Left kidney (tissue), 8 donors: ENCODE data around the gene ITM2A. TPM values are rescaled to one million over a fixed set of nuclear protein-coding genes. Genes with fewer than 3 reads are reported as not detected.

Experiments
- DNase-seq: peaks from one replicate; pipeline ENCODE4 v3.0.0-alpha.2; 2013
- long read RNA-seq, 8 donors: transcript quantifications; one replicate each; lab custom pipeline, GENCODE V29; 2026
- polyA plus RNA-seq: library from polyadenylated mRNA; unstranded; fragments of 120-200 nt; gene quantifications from one replicate; pipeline ENCODE4 v1.2.1, GENCODE V29; 2013; ENCODE audit not compliant: insufficient read length

The ITM2A gene
- polyA plus RNA-seq = 78.8 TPM
- long read RNA-seq, donor 1, transcript ITM2A-201 (6 exons, 1,641 nt) = major isoform, 17 of 48 reads
- long read RNA-seq, donor 1, partial matches to known transcripts = 30 of 48 reads
- long read RNA-seq, donor 1, other reads (novel, unspliced or antisense) = 0 of 48 reads
- long read RNA-seq, donor 2, transcript ITM2A-201 (6 exons, 1,641 nt) = major isoform, 19 of 63 reads
- long read RNA-seq, donor 2, partial matches to known transcripts = 42 of 63 reads
- long read RNA-seq, donor 2, other reads (novel, unspliced or antisense) = 0 of 63 reads
- long read RNA-seq, donor 3, transcript ITM2A-201 (6 exons, 1,641 nt) = major isoform, 15 of 68 reads
- long read RNA-seq, donor 3, partial matches to known transcripts = 53 of 68 reads
- long read RNA-seq, donor 3, other reads (novel, unspliced or antisense) = 0 of 68 reads
- long read RNA-seq, donor 4, partial matches to known transcripts = 5 of 6 reads
- long read RNA-seq, donor 4, other reads (novel, unspliced or antisense) = 0 of 6 reads
- long read RNA-seq, donor 5, transcript ITM2A-201 (6 exons, 1,641 nt) = major isoform, 27 of 64 reads
- long read RNA-seq, donor 5, transcript ITM2A-202 (5 exons, 1,698 nt) = minor isoform, 5 of 64 reads
- long read RNA-seq, donor 5, partial matches to known transcripts = 32 of 64 reads
- long read RNA-seq, donor 5, other reads (novel, unspliced or antisense) = 0 of 64 reads
- long read RNA-seq, donor 6, transcript ITM2A-201 (6 exons, 1,641 nt) = major isoform, 46 of 232 reads
- long read RNA-seq, donor 6, partial matches to known transcripts = 181 of 232 reads
- long read RNA-seq, donor 6, other reads (novel, unspliced or antisense) = 0 of 232 reads
- long read RNA-seq, donor 7, transcript ITM2A-202 (5 exons, 1,698 nt) = minor isoform, 7 of 95 reads
- long read RNA-seq, donor 7, transcript ITM2A-201 (6 exons, 1,641 nt) = major isoform, 35 of 95 reads
- long read RNA-seq, donor 7, partial matches to known transcripts = 53 of 95 reads
- long read RNA-seq, donor 7, other reads (novel, unspliced or antisense) = 0 of 95 reads
- long read RNA-seq, donor 8, transcript ITM2A-201 (6 exons, 1,641 nt) = major isoform, 5 of 21 reads
- long read RNA-seq, donor 8, partial matches to known transcripts = 14 of 21 reads
- long read RNA-seq, donor 8, other reads (novel, unspliced or antisense) = 0 of 21 reads

DNA sequence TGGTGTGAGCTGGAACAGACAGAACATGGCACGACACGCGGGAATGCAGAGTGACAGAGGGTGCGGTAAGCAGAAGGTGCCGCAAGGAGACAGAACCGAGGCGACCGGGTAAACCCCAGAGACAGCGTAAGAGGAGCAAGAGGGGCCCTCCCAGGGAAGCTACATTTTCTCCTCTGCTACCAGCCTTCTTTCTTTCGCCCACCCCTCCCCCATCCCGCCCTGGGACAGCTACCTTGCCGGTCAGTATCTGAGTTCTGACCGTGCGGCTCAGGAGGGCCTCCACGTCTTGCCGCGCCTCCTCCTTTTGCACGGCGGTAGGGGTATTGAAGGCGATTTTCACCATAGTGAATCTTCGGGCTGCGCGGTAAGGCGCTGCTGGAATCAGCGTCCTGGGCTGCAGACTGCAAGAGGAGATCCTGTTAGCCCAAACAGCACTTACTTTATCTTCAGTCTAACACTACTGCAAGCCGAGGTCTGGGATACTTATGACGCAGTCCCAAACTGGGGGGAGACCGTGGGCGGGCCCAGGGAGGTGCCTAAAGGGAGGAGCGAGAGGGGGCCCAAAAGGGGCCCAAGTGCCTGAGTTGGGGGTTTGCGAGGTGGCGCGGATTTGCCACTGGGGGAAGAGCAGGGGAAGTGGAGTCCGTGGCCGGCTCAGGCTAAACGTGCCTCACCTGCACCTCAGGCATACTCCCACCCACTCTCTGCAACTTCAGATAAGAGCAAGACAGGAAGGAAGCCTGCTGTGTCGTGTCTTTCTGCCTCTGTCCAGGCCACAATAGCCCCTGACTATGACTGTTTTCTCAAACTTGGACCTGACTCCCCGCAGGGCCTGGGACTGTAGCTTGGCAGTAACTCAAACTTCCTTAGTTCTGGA is at the start of gene ITM2A:
ITM2A (minus strand) TSS at position 462 of the 877 bp plus-strand sequence; CDS start at position 343, 119 bp downstream.
- DNase-seq = peak; percentile 20

DNA sequence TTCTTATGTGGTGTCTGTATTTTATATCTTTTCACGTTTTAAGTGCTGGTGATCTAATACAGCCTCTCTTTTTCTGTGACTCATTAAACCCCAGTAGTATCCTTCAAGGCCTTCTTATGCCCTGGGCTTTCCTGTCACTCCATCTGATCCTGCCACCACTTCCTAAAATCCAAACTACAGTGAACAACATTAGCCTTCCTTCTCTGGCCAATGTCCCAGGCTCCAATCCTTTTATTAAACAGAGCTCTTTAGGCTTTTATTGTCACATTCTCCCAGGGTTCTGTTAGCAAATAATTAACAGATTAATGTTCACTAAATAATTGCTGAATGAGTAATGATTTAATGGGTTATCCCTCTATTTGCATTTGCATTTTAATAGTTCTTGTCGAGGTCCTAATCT is 47.9 kb upstream of the ITM2A start:
- DNase-seq = no peak

DNA sequence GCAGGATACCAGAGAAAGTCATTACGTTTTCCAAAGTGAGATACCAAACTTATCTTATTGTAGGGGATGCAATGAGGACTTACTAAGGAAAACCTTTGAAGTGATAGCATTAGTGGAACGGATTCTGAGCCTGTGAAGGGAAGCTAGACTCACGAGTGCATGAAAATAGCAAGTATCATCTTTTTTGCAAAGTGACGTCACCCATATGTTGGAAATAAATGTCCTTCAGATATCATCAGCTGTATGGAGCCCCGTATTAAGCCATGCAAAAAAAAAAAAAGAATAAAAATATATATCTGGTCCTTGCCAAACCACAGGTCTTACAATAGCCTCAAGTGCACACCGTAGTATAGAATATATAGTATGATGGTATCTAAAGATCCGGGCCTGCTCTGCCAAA is 46.8 kb upstream of the ITM2A start:
- DNase-seq = no peak

DNA sequence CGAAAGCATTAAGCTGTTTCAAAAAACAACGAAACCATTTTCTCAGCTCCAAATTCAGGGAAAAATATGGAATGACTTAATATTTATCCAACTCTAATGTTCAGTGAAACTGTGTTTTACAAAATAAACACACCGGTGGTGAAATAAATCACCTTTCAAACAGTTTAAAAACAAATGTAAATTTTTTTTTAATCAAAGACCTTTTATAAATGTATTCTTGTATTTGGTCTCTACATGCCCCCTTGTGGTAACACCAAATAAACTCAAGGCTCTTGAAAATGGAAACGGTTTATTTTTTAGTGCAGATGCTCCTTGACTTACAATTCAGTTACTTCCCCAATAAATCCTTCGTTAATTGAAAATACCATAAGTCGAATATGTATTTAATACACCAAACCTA is 45.8 kb upstream of the ITM2A start:
- DNase-seq = peak; percentile 17

DNA sequence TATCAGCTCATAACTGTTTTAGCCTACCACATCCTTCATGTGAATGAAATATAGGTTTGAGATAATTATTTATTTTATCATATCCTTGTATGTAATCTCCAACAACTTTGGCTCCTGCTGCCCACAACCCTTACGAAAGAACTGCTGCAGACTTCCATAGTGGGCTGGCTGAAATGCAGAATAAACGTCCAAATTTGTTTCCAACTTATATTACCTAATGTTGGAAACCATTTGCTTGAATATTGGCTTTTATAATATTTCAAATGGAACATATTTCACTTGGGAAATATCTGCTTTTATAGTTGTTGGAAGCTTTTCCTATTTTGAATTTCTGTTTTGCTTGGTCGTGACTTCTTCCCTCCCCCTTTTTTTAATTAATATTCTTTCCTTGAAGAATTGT is 45.0 kb upstream of the ITM2A start:
- DNase-seq = no peak

DNA sequence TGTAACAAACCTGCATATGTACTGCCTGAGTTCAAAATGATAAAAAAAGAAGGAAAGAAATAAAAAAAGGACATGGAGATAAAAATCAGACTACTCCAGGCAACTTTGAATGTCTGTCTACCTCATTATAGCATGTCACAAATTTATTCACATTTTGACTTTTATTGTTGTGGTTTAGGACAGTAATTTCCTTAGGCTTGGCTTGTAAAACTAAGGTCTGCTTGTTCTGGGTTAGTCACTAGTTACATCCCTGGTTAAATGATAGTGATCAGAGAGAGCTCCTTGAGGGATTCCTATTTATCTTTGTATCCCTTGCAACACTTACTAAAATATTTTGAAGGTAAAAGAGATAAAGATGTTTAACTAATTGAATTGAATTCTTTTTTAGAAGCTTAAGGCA is 42.5 kb upstream of the ITM2A start:
- DNase-seq = no peak

DNA sequence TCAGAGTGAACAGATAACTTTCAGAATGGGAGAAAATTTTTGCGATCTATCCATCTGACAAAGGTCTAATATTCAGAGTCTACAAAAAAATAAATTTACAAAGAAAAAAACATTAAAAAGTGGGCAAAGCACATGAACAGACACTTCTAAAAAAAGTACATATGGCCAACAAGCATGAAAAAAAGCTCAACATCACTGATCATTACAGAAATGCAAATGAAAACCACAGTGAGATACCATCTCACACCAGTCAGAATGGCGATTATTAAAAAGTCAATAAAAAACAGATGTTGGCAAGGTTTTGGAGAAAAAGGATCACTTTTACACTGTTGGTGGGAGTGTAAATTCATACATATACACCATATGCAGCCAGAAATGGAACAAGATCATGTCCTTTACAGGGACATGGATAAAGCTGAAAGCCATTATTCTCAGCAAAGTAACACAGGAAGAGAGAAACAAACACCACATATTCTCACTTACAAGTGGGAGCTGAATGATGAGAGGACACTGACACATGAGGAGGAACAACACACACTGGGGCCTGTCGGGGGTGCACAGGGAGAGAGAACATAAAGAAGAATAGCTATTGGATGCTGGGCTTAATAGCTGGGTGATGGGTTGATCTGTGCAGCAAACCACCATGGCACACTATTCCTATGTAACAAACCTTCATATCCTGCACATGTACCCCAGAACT is 41.6 kb upstream of the ITM2A start:
- no peak for DNase-seq

DNA sequence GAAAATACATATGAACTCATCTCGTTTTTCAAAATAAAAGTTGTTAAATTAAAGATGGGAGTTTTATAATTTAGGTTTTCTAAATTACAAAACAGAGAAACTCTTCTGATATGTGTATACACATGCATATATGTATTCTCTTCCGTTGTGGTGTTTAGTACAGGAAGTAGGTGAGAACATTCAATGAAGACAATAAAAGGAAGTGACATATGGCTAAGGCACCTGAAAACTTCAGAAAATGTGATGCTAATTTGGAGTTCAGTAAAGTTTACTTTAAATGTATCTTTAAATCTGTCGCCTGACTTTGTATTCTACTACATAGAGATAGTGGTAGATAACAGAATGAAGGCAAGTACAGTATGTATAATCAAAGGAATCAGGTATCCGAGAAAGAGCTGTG is 33.5 kb upstream of the ITM2A start:
- no peak for DNase-seq

DNA sequence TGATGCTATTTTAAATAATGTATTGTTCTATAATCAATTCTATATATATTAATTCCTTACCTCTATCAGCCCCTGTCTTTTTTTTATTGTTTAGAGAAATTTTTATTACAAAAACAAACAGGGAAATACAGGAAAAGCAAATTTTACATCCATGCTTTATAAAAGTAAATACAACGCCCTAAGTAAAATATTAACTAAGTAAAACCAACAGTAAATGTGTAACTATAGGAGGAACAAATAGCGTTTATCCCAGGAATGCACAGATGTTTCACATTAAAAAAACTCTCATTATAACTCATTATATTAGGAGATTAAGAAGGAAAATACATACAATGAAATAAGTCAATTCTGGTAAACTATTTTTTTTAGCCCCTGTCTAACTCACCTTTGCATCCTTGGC is 8.2 kb upstream of the ITM2A start:
- DNase-seq = no peak

DNA sequence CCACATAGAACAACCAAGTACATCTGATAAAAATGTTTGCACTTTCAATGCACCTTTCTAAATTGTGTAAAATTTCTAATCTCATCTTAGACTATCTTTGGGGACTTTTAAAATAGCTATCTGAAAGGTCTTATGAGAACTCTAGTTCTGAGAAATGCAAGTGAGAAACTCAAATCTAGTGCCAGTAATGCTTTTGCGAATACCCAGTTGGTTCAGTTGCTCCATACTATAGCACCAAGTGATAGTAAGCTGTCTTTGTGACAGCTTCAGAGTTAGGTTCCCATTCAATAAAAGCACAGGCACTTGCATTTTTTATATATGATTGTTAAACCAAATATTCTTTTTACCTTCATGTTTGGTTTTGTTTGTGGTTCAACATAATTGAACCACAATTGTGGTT is 4.5 kb upstream of the ITM2A start:
- DNase-seq = no peak

DNA sequence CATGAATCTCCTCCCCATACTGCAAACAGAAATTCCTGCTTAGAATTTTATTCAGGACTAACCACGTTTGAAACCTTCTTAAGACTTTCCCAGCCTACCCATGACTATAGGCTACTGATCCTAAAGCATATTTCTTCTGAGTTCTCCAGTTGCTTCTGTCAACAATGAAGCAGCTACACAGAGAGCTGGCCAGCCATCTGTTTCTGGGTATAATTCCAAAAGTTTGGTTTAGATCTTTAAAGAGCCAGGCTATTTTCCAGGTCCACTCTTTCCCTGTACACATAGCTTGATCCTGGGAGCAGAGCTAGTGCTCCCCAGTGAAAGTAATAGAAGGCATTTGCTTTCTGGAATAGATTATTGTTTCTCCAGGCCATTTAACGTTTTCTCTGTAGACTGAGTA is 4.0 kb upstream of the ITM2A start:
- DNase-seq = no peak

DNA sequence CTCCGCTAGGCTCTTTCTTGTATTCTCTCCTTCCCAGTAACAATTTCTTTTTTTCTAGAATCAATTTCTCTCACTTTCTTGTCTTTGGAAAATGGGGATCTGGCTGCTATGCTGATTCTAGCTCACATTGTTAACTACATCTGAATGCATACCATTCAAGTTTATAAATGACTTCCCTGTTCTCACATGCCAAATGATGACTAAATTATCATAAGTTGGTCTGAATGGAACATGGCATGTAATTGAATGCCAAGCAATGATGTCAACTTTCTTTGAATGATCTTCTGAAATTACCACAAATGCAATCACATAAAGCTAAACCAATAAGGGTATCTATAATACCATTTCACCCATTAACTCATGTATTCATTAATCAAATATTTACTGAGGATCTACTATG is 2.7 kb upstream of the ITM2A start:
- no peak for DNase-seq

DNA sequence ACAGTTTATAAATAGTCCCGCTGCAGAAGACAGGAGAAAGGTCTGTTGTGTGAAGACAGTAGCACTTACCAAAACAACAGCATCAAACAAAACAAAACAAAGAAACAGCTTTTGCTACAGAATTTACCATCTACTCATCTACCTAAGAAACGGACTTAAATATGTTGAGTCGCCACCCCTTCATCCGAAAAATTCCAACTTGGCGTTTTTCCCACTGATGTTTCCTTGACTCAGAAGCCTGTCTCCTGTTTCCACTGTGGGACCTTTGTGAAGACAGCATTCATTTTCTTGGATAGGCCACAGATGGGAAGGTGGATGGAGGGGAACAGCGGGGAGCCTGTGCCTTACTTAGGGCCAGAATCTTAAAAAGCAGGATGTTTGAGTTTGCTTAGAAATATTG is 1.3 kb upstream of the ITM2A start:
- DNase-seq = no peak

DNA sequence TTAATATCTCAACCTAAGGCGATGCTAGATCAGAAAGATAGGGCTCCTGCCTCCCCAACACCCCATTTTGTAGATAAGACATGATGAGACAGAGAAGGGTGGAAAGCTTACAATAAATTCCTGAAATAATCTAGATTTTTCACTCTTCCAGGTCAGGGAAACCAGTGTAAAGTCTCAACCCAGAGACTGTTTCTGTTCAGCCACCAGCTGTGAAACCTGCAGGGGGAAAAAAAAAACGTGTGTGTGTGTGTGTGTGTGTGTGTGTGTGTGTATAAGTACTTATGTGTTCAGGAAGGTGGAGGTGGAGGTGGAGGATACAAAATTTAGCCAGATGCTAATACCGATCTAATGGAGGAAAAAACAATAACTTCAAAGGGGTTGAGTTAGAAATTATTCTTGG is 773 bp upstream of the ITM2A start:
- DNase-seq = no peak

DNA sequence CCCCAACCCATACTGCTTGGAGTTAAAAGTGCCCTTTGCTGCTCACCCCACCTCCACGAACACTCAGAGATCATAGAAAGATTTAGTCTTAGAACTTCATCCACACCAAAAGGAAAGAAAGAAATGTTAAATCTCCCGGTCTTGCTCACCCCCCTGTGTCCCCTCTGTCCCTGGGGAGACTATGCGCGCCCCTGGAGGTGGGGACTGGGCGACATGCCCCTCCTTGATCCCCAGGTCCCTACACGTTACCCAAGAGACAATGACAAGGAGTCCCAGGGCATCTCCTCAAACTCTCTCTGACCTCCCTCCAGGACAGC is 620 bp downstream of the ITM2A start:
- no peak for DNase-seq

DNA sequence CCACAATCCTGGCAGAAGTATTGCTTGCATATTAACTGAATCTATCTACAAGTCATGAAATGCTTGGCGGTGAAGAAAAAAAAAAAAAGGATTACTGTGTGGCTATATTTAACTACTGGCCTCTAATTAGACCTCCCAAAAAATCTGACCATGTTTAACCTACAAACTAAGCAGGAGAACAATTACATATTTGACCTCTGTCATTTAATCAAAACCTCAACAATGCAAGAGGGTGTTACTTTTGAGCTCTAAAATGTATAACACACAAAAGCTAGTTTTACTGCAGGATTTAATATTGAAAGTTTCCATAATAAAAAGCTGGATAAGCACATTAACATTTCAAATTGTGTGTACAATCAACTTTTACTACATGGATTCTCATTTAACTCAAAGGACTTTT is 1.5 kb downstream of the ITM2A start:
- DNase-seq = no peak

DNA sequence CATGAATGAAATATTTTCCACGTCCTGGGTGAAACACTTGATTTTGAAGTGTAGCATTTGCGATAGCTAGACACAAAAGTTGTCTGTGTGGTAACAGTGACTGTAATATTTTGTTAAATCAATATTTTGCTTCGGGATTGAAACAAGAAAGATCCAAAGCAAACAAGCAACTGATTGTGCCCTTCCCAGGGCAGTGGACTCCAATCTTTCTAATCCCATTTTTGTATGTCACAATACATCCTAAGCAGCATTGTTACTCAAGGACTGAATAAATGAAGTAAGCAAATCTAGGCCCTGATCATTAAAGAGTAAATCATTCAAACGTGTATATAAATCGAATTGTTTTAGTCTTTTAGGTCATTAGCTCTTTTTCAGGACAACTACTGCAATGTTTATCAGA is 2.8 kb downstream of the ITM2A start:
- DNase-seq = no peak

DNA sequence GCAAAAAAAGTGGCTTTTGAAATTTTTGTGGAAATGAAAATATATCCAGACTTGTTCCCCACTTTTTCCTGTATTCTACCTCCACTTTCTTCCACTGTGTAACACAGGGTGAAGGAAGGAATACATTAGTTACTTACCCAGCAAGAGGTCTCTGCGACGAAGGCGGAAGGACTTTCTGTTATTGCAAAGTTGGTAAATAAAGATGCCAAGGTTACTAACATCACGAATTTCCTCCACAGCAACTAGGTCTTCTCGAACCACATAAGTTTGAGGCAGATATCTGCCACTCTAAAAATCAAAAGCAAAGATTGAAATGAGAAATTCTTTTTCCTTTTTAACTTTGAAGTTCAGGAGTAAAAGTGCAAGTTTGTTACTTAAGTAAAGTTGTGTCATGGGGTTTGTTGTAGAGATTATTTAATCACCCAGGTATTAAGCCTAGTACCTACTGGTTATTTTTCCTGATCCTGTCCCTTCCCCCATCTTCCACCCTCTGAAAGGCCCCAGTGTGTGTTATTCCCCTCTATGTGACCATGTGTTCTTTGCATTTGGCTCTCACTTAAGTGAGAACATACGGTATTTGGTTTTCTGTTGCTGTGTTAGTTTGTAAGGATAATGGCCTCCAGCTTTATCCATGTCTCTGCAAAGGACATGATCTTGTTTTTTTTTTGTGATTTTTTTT is 5.8 kb downstream of the ITM2A start:
- DNase-seq = no peak

DNA sequence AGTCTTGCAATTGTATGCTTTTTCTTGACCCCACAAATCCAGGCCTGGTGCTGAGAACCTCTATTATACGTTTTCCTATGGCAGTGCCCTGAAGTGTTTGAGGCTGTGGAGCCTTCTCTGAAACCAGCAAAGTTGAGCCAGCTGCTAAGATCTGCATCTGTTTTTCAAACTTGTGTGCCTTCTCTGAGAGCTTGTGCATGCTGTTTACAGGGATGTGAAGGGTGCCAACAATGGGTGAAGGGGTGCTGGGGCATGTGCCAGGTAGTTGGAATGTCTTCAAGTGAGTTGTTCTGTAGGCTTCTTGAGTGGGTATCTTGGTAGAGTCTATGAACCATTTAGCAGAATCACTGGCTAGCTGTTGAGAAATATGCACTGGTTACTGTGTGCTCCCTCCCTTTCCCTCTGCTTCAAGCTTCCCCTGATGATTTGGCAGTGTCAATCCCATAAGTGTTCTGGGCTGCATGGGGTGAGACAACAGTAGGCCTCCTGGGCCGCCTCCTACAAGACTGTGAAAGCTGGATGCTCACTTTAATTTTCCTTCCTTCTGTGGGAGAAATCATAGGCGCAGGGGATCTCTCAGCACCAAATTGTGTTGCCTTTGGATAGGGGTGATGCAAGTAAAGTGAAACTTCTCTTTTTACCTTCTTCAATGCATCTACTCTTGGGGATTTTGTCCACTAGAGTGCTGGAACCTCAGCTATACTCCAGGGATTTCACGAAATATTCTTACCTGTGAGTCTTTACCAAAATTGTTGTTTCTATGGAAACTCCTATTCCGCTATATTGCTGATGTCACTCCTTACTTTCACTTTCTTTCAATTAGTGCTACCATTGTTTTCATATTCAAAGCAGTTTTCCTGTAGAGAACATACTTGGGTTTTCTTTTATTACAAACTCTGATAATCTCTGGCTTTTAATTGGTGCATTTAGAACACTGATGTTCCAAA is 30.0 kb downstream of the ITM2A start:
- DNase-seq = no peak
